Endothelial cell of umbilical vein (primary cell): ENCODE measurements around the gene TERF2IP.

Experiments
- EZH2 ChIP-seq: IDR thresholded peaks from 2 replicates; pipeline ENCODE4 v1.6.1; 2012; ENCODE audit warnings: borderline replicate concordance, low read depth, mild to moderate bottlenecking, moderate library complexity, low read length, inconsistent platforms; ENCODE audit not compliant: severe bottlenecking
- JUN ChIP-seq: IDR thresholded peaks from 2 replicates; pipeline ENCODE4 v1.6.1; 2011; ENCODE audit warnings: borderline replicate concordance, low read depth; ENCODE audit not compliant: insufficient read length, insufficient read depth
- MYC ChIP-seq: IDR thresholded peaks from one replicate; pipeline ENCODE4 v1.6.1; 2011; ENCODE audit warnings: mild to moderate bottlenecking, low read depth, low read length
- POLR2A ChIP-seq: IDR thresholded peaks from 2 replicates; pipeline ENCODE4 v1.6.1; 2012; ENCODE audit warnings: low read depth, mild to moderate bottlenecking, control low read depth, low read length
- POLR2AphosphoS5 ChIP-seq: IDR thresholded peaks from 2 replicates; pipeline ENCODE4 v1.6.1; 2012; ENCODE audit warnings: low read depth, mild to moderate bottlenecking, control low read depth, low read length, moderate library complexity; ENCODE audit not compliant: insufficient read depth
- TF ChIP-seq, protein P1 (sequence below), 2 donors: IDR thresholded peaks; 1 replicate in 1 of 2; 2 replicates in 1 of 2; pipeline ENCODE4 v1.5.1; 2011; ENCODE audit warnings: low read length in 2 of 2, mild to moderate bottlenecking in 2 of 2, moderate library complexity in 2 of 2, control low read depth in 1 of 2, inconsistent platforms in 1 of 2, low read depth in 1 of 2; ENCODE audit not compliant: insufficient read depth in 1 of 2; ENCODE audit errors: extremely low read depth in 1 of 2

- TF ChIP-seq, protein P1, sequence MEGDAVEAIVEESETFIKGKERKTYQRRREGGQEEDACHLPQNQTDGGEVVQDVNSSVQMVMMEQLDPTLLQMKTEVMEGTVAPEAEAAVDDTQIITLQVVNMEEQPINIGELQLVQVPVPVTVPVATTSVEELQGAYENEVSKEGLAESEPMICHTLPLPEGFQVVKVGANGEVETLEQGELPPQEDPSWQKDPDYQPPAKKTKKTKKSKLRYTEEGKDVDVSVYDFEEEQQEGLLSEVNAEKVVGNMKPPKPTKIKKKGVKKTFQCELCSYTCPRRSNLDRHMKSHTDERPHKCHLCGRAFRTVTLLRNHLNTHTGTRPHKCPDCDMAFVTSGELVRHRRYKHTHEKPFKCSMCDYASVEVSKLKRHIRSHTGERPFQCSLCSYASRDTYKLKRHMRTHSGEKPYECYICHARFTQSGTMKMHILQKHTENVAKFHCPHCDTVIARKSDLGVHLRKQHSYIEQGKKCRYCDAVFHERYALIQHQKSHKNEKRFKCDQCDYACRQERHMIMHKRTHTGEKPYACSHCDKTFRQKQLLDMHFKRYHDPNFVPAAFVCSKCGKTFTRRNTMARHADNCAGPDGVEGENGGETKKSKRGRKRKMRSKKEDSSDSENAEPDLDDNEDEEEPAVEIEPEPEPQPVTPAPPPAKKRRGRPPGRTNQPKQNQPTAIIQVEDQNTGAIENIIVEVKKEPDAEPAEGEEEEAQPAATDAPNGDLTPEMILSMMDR (IDR thresholded peaks at IDR 0.05; ENCODE audit: extremely low read depth in 1 of 2, insufficient read depth in 1 of 2, low read depth in 1 of 2, low read length in 2 of 2): no peak
- TF ChIP-seq EZH2: no peak
- no peak for TF ChIP-seq JUN
- no peak for TF ChIP-seq POLR2A
- no peak for TF ChIP-seq POLR2AphosphoS5
- no peak for TF ChIP-seq MYC
These were observed 41.1 kb upstream of the TERF2IP start for GRCh38 chr16:75606507-75606906.
